HEK293 (cell line): ENCODE results near the gene SKA2.

Source experiments
- YY1 ChIP-seq: fragments of 450-650 bp; formaldehyde crosslinking; IDR thresholded peaks from 2 replicates; pipeline ENCODE4 v1.5.1; 2018; ENCODE audit warnings: missing biosample characterization, missing genetic modification characterization
- ZBTB21 ChIP-seq: fragments of 450-650 bp; formaldehyde crosslinking; IDR thresholded peaks from 2 replicates; pipeline ENCODE4 v1.5.1; 2017; ENCODE audit warnings: missing biosample characterization, missing genetic modification characterization
- ZNF10 ChIP-seq: fragments of 450-650 bp; formaldehyde crosslinking; IDR thresholded peaks from 2 replicates; pipeline ENCODE4 v1.5.1; 2017; ENCODE audit warnings: missing biosample characterization, missing genetic modification characterization
- ZNF239 ChIP-seq: fragments of 450-650 bp; formaldehyde crosslinking; IDR thresholded peaks from 2 replicates; pipeline ENCODE4 v1.5.1; 2016; ENCODE audit warnings: missing biosample characterization, missing genetic modification characterization
- TF ChIP-seq, protein P1 (sequence below): fragments of 450-650 bp; formaldehyde crosslinking; IDR thresholded peaks from 2 replicates; pipeline ENCODE4 v1.5.1; 2017; ENCODE audit warnings: missing biosample characterization, missing genetic modification characterization
- TF ChIP-seq, protein P2 (sequence below): fragments of 450-650 bp; formaldehyde crosslinking; IDR thresholded peaks from 2 replicates; pipeline ENCODE4 v1.5.1; 2016; ENCODE audit warnings: missing biosample characterization, missing genetic modification characterization

DNA sequence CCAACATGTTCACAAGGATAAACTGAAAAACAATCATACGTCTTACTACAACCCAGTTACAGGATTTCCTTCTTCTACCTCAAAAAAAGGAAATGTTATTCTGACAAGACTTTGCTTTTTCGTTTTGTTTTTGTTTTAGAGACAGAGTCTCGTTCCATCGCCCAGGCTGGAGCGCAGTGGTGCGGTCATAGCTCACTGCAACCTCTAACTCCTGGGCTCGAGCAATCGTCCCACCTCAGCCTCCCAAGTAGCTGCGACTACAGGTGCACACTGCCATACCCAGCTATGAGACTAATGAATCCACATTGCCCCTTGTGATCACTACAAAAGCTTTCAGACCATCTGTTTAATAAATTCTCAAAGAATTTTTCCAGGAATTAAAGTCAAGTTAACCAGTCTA is 39.5 kb downstream of the SKA2 start:
- TF ChIP-seq YY1 (tag by site-specific recombination): no peak
- TF ChIP-seq ZNF10 (tag by site-specific recombination): no peak
- no peak for TF ChIP-seq ZBTB21 (tag by site-specific recombination)
- TF ChIP-seq, protein P1, sequence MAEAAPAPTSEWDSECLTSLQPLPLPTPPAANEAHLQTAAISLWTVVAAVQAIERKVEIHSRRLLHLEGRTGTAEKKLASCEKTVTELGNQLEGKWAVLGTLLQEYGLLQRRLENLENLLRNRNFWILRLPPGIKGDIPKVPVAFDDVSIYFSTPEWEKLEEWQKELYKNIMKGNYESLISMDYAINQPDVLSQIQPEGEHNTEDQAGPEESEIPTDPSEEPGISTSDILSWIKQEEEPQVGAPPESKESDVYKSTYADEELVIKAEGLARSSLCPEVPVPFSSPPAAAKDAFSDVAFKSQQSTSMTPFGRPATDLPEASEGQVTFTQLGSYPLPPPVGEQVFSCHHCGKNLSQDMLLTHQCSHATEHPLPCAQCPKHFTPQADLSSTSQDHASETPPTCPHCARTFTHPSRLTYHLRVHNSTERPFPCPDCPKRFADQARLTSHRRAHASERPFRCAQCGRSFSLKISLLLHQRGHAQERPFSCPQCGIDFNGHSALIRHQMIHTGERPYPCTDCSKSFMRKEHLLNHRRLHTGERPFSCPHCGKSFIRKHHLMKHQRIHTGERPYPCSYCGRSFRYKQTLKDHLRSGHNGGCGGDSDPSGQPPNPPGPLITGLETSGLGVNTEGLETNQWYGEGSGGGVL: no peak
- TF ChIP-seq, protein P2, sequence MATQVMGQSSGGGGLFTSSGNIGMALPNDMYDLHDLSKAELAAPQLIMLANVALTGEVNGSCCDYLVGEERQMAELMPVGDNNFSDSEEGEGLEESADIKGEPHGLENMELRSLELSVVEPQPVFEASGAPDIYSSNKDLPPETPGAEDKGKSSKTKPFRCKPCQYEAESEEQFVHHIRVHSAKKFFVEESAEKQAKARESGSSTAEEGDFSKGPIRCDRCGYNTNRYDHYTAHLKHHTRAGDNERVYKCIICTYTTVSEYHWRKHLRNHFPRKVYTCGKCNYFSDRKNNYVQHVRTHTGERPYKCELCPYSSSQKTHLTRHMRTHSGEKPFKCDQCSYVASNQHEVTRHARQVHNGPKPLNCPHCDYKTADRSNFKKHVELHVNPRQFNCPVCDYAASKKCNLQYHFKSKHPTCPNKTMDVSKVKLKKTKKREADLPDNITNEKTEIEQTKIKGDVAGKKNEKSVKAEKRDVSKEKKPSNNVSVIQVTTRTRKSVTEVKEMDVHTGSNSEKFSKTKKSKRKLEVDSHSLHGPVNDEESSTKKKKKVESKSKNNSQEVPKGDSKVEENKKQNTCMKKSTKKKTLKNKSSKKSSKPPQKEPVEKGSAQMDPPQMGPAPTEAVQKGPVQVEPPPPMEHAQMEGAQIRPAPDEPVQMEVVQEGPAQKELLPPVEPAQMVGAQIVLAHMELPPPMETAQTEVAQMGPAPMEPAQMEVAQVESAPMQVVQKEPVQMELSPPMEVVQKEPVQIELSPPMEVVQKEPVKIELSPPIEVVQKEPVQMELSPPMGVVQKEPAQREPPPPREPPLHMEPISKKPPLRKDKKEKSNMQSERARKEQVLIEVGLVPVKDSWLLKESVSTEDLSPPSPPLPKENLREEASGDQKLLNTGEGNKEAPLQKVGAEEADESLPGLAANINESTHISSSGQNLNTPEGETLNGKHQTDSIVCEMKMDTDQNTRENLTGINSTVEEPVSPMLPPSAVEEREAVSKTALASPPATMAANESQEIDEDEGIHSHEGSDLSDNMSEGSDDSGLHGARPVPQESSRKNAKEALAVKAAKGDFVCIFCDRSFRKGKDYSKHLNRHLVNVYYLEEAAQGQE (tag by site-specific recombination): no peak
- TF ChIP-seq ZNF239: no peak
